Left ventricle myocardium inferior (tissue), 1 donor: ENCODE measurements around the gene ALOX12B. TPM values are rescaled to one million over a fixed set of nuclear protein-coding genes. Genes with fewer than 3 reads are reported as not detected.
"Not testable (repeated sequence)": the region's sequence is repeated elsewhere in the genome, so short reads cannot be mapped to it uniquely, and the experiment has no call there.

ENCODE experiments used
- DNase-seq: peaks from one replicate; pipeline ENCODE4 v3.0.0-alpha.2; 2020
- H3K27ac ChIP-seq: fragments of 200-600 bp; replicated peaks from 2 replicates; pipeline ENCODE4 v1.8.0; 2021
- H3K27me3 ChIP-seq: fragments of 200-600 bp; 2 replicates; pipeline ENCODE4 v1.8.0; 2021; ENCODE audit warnings: low read depth
- H3K36me3 ChIP-seq: fragments of 200-600 bp; 2 replicates; pipeline ENCODE4 v1.8.0; 2021
- H3K4me1 ChIP-seq: fragments of 200-600 bp; 2 replicates; pipeline ENCODE4 v1.8.0; 2021
- H3K4me3 ChIP-seq: fragments of 200-600 bp; 2 replicates; pipeline ENCODE4 v1.8.0; 2021; ENCODE audit warnings: mild to moderate bottlenecking, moderate library complexity
- H3K9me3 ChIP-seq: fragments of 200-600 bp; replicated peaks from 2 replicates; pipeline ENCODE4 v1.8.0; 2021
- CTCF ChIP-seq: fragments of 200-600 bp; IDR thresholded peaks from 2 replicates; pipeline ENCODE4 v1.8.0; 2021; ENCODE audit warnings: antibody characterized with exemption, mild to moderate bottlenecking, borderline replicate concordance
- intact Hi-C: fragments of 100-400 bp; cut with micrococcal nuclease; formaldehyde crosslinking; loops from one replicate; pipeline ENCODE4 v1.11.0; 2022
- total RNA-seq: library from RNA; stranded (reverse); fragmentation: NEBNext Ultra II Directional; extraction: Animal tissue kit (Norgen Biotek cat#: 25700); gene quantifications from one replicate; pipeline ENCODE4 v1.2.1, GENCODE V29; 2021
- donor health status: DM: no; HTN: yes; CAD: no; lungs with severe emphysema.

Gene ALOX12B
- total RNA-seq, 1 donor from 2014 or later: not detected

DNA sequence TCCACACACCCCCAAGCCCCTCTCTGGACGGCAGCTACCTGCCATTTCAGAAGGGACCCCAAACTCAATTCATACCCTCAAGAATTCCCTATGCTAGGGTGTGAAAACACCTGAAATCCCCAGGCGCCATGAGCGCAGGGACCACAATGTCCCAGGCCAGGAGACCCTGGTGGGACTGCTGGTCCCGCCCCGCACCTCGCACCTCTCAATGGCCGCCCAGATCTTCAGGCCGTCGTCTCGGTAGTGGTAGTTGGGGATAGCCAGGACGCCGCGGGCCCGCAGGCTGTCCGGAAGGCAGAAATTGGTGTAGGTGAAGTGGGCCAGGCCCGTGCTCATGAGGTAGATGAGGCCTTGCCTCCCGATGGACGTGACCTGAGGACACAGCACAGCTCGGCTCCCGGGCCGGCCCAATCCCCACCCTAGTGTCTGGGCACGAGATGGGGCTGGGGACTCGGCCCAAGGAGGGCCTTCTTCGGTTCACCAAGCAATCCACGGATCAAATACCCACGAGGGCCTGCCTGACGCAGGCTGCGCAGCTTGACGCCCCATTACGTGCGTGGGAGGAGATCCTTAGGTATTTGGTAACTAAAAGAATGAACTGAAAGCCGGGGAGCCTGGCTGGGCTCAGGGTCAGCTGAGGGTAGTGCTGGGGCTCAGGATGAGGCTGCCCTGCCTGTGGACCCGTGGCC lies 21.6 kb upstream of the ALOX12B start:
- Histone ChIP-seq H3K27me3 (peaks cover 61% of the 10 kb centered on the region), H3K9me3 (no peaks in the 10 kb centered on the region), H3K4me1 (peaks cover 16% of the 10 kb centered on the region), H3K27ac (no peak overlapping the region), H3K36me3 (no peaks in the 10 kb centered on the region), H3K4me3 (no peak overlapping the region)
- DNase-seq: no peak
- no peak for TF ChIP-seq CTCF
- intact Hi-C loops: no loop called here

- Histone ChIP-seq H3K4me1 (peaks cover 16% of the 10 kb centered on the region), H3K27me3 (peaks cover 39% of the 10 kb centered on the region)
- DNase-seq, H3K9me3 ChIP-seq, intact Hi-C loops, H3K4me3 ChIP-seq, H3K27ac ChIP-seq, H3K36me3 ChIP-seq: not testable (repeated sequence)
Observed at GRCh38 chr17:8106980-8107379, 19.5 kb upstream of the ALOX12B start.

DNA sequence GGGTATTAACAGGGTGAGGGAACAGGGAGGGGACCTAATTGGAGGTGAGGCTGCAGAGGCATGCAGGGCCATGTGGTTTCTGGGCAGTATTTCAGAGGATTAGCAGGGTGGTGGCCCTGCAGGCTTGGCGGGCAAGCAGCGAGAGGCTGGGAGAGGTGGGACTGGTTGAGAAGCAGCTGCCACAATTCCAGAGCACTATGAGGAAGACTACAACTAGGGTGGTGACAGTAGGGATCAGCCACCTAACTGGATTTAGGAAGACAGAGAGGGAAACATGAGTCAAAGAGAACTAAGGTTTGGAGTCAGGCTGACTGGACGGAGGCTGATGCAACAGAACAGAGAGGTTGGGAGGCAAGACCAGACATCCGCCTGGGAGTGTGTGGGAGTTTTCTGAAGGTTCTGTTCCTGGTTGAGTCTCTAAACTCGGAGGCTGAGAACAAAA lies 18.5 kb upstream of the ALOX12B start:
- Histone ChIP-seq H3K4me1 (peaks cover 16% of the 10 kb centered on the region), H3K27me3 (peaks cover 29% of the 10 kb centered on the region), H3K36me3 (no peaks in the 10 kb centered on the region), H3K9me3 (no peaks in the 10 kb centered on the region), H3K4me3 (no peak overlapping the region), H3K27ac (no peak overlapping the region)
- no peak for TF ChIP-seq CTCF
- intact Hi-C loops: no loop called here
- no peak for DNase-seq

DNA sequence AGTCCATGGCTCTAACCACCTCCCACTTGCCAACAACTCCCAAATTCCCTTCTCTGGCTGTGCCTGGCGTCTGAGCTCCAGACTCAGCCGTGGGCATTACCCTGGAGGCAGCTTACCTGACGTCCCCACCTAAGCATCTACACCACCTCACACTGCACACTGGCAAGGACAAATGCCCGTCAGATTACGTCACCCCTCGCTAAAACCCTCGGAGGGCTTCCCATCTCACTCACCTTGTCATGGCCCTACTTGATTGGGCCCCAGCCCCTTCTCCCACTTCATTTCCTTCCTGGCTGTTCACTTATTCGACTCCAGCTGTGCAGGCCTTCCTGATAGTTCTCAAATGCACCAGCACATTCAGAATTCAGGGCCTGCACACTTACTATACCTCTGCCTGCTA lies 17.4 kb upstream of the ALOX12B start:
- Histone ChIP-seq H3K4me1 (peaks cover 11% of the 10 kb centered on the region), H3K27me3 (peaks cover 19% of the 10 kb centered on the region), H3K36me3 (no peaks in the 10 kb centered on the region), H3K4me3 (no peak overlapping the region), H3K9me3 (no peaks in the 10 kb centered on the region), H3K27ac (no peak overlapping the region)
- no peak for TF ChIP-seq CTCF
- intact Hi-C loops: no loop called here
- no peak for DNase-seq

GRCh38 chr17:8103549-8103948 lies 16.0 kb upstream of the ALOX12B start:
- H3K9me3 ChIP-seq: no peaks in the 10 kb centered on the region
- no peak overlapping the region for H3K27ac ChIP-seq
- no peak for DNase-seq
- no peaks in the 10 kb centered on the region for H3K36me3 ChIP-seq
- TF ChIP-seq CTCF: no peak
- intact Hi-C loops: no loop called here
- peaks cover 5% of the 10 kb centered on the region for H3K27me3 ChIP-seq
- peaks cover 6% of the 10 kb centered on the region for H3K4me1 ChIP-seq
- H3K4me3 ChIP-seq: no peak overlapping the region

DNA sequence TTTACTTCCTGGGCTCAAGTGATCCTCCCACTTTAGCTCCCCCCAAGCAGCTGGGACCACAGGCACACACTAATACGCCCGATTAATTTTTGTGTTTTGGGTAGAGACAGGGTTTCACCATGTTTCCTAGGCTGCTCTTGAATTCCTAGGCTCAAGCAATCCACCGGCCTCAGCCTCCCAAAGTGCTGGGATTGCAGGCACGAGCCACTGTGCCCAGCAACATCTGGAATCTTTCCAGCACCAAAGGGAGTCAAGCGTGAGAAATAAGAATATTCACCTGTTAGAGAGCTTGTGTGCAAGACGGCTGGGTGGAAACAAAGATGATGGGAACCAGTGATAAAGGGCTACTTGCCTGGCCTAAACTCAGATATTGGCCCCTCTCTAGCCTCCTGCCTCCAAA lies 14.2 kb upstream of the ALOX12B start:
- no peaks in the 10 kb centered on the region for H3K9me3 ChIP-seq
- H3K27ac ChIP-seq: no peak overlapping the region
- intact Hi-C loops: no loop called here
- no peak for DNase-seq
- no peak for TF ChIP-seq CTCF
- H3K4me3 ChIP-seq: no peak overlapping the region
- no peaks in the 10 kb centered on the region for H3K36me3 ChIP-seq
- peaks cover 16% of the 10 kb centered on the region for H3K27me3 ChIP-seq
- no peaks in the 10 kb centered on the region for H3K4me1 ChIP-seq
